HepG2 (cell line): Measurements from ENCODE around the gene SPSB2. TPM values are rescaled to one million over a fixed set of nuclear protein-coding genes. Genes with fewer than 3 reads are reported as not detected.
A peak's percentile ranks its signal among the peaks of the same experiment; 100 is the strongest.

Experiments
- BCL6 ChIP-seq: IDR thresholded peaks from 2 replicates; pipeline ENCODE4 v1.6.1; 2016; ENCODE audit warnings: missing genetic modification reagents, missing compliant biosample characterization
- CHCHD3 ChIP-seq: sonication (generic); formaldehyde crosslinking; IDR thresholded peaks from 2 replicates; pipeline ENCODE4 v1.8.0; 2022; ENCODE audit warnings: mild to moderate bottlenecking, missing genetic modification reagents, moderate library complexity
- GMEB2 ChIP-seq: IDR thresholded peaks from 2 replicates; pipeline ENCODE4 v1.6.1; 2016; ENCODE audit warnings: missing biosample characterization, missing genetic modification reagents, low read depth
- HNF4A ChIP-seq: sonication (generic); formaldehyde crosslinking; IDR thresholded peaks from 2 replicates; pipeline ENCODE4 v1.4.0; 2020; ENCODE audit warnings: missing genetic modification reagents
- NFYB ChIP-seq: sonication (generic); formaldehyde crosslinking; IDR thresholded peaks from 2 replicates; pipeline ENCODE4 v1.4.0; 2020; ENCODE audit warnings: missing genetic modification reagents
- RBM22 ChIP-seq: fragments of 200-400 bp; formaldehyde crosslinking; optimal IDR thresholded peaks from 2 replicates; pipeline ENCODE3; 2017; ENCODE audit warnings: mild to moderate bottlenecking, low read length, moderate library complexity
- SMARCC2 ChIP-seq: fragments of 450-650 bp; IDR thresholded peaks from 2 replicates; pipeline ENCODE4 v1.6.1; 2017; ENCODE audit warnings: antibody characterized with exemption, mild to moderate bottlenecking
- TBX3 ChIP-seq: fragments of 450-650 bp; IDR thresholded peaks from 2 replicates; pipeline ENCODE4 v1.6.1; 2017; ENCODE audit warnings: antibody characterized with exemption, mild to moderate bottlenecking, inconsistent platforms, borderline replicate concordance
- TEF ChIP-seq: sonication (generic); formaldehyde crosslinking; IDR thresholded peaks from 2 replicates; pipeline ENCODE4 v1.5.0; 2020; ENCODE audit warnings: missing genetic modification reagents
- ZNF207 ChIP-seq: fragments of 450-650 bp; IDR thresholded peaks from 2 replicates; pipeline ENCODE4 v1.6.1; 2016; ENCODE audit warnings: antibody characterized with exemption, borderline replicate concordance
- ZNF234 ChIP-seq: sonication (generic); formaldehyde crosslinking; conservative IDR thresholded peaks from 2 replicates; pipeline ENCODE4 v1.5.1; 2020; ENCODE audit warnings: mild to moderate bottlenecking, missing genetic modification reagents
- ZNF44 ChIP-seq: sonication (generic); formaldehyde crosslinking; IDR thresholded peaks from 2 replicates; pipeline ENCODE4 v1.5.1; 2020; ENCODE audit warnings: mild to moderate bottlenecking, missing genetic modification reagents
- ZNF510 ChIP-seq: sonication (generic); formaldehyde crosslinking; IDR thresholded peaks from 2 replicates; pipeline ENCODE4 v1.4.0; 2020; ENCODE audit warnings: low read depth, mild to moderate bottlenecking, missing genetic modification reagents
- ZNF543 ChIP-seq: sonication (generic); formaldehyde crosslinking; IDR thresholded peaks from 2 replicates; pipeline ENCODE4 v1.4.0; 2020; ENCODE audit warnings: mild to moderate bottlenecking, missing genetic modification reagents
- ZNF619 ChIP-seq: sonication (generic); formaldehyde crosslinking; IDR thresholded peaks from 2 replicates; pipeline ENCODE4 v1.4.0; 2020; ENCODE audit warnings: mild to moderate bottlenecking, missing genetic modification reagents
- ZNF670 ChIP-seq: sonication (generic); formaldehyde crosslinking; IDR thresholded peaks from 2 replicates; pipeline ENCODE4 v1.8.0; 2022; ENCODE audit warnings: mild to moderate bottlenecking, missing genetic modification reagents, borderline replicate concordance
- ZNF740 ChIP-seq: sonication (generic); formaldehyde crosslinking; IDR thresholded peaks from 2 replicates; pipeline ENCODE4 v1.4.0; 2020; ENCODE audit warnings: missing genetic modification reagents
- polyA plus RNA-seq, 8 experiments: library from polyadenylated mRNA; depleted of rRNA in 3 of 8; stranded (reverse) in 7 of 8; unstranded in 1 of 8; fragments of >200 nt; fragmentation: Illumina TruSeq in 4 of 8; extraction: Trizol in 4 of 8; gene quantifications; 2 replicates each; pipeline versions ENCODE4 v1.2.1 to v1.2.3, GENCODE V29; 2011 to 2016; ENCODE audit warnings: low read depth in 4 of 8, missing spikeins in 1 of 8, mixed read lengths in 1 of 8; ENCODE audit not compliant: insufficient read depth in 1 of 8
- total RNA-seq, 5 experiments: library from RNA; depleted of rRNA; stranded (reverse); fragments of >200 nt; fragmentation: Illumina TruSeq; extraction: Trizol; gene quantifications; 2 replicates each; pipeline ENCODE4 v1.2.3, GENCODE V29; 2016; ENCODE audit warnings: low read depth in 1 of 5
- TF ChIP-seq, protein P1 (sequence below): sonication (generic); formaldehyde crosslinking; conservative IDR thresholded peaks from 2 replicates; pipeline ENCODE4 v1.8.0; 2022; ENCODE audit warnings: low read depth, missing genetic modification reagents
- TF ChIP-seq, protein P2 (sequence below): sonication (generic); formaldehyde crosslinking; IDR thresholded peaks from 2 replicates; pipeline ENCODE4 v1.5.0; 2020; ENCODE audit warnings: mild to moderate bottlenecking, missing genetic modification reagents
- TF ChIP-seq, protein P3 (sequence below): sonication (generic); formaldehyde crosslinking; IDR thresholded peaks from 2 replicates; pipeline ENCODE4 v1.4.0; 2020; ENCODE audit warnings: missing genetic modification reagents

SPSB2 gene
- total and polyA plus RNA-seq, 2 of the 13 experiments (the other 11 are each of a cell fraction or from before 2014, with no cell fraction given): 2.0 to 6.2 TPM

GRCh38 chr12:6829536-6830220 is 43.4 kb downstream of the SPSB2 start (continued):
- TF ChIP-seq TEF (CRISPR knock-in tag) (no peak), ZNF510 (CRISPR knock-in tag) (0 out of 2 replicates have a peak, but pooled peaks have one; percentile 23), NFYB (CRISPR knock-in tag) (peak; percentile 50), ZNF543 (CRISPR knock-in tag) (0 out of 2 replicates have a peak, but pooled peaks have one; percentile 5), ZNF207 (no peak), ZNF619 (CRISPR knock-in tag) (no peak), RBM22 (no peak), ZNF44 (no peak), HNF4A (CRISPR knock-in tag) (peak; percentile 24; the same call in 1 of the 2 replicates), ZNF740 (CRISPR knock-in tag) (0 out of 2 replicates have a peak, but pooled peaks have one; percentile 37), SMARCC2 (no peak), ZNF234 (CRISPR knock-in tag) (no peak), TBX3 (no peak), ZNF670 (CRISPR knock-in tag) (no peak; the same call in 1 of the 2 replicates), GMEB2 (CRISPR knock-in tag) (no peak), BCL6 (no peak), CHCHD3 (CRISPR knock-in tag) (no peak)
- TF ChIP-seq, protein P1, sequence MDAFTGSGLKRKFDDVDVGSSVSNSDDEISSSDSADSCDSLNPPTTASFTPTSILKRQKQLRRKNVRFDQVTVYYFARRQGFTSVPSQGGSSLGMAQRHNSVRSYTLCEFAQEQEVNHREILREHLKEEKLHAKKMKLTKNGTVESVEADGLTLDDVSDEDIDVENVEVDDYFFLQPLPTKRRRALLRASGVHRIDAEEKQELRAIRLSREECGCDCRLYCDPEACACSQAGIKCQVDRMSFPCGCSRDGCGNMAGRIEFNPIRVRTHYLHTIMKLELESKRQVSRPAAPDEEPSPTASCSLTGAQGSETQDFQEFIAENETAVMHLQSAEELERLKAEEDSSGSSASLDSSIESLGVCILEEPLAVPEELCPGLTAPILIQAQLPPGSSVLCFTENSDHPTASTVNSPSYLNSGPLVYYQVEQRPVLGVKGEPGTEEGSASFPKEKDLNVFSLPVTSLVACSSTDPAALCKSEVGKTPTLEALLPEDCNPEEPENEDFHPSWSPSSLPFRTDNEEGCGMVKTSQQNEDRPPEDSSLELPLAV (CRISPR knock-in tag): no peak
- TF ChIP-seq, protein P2, sequence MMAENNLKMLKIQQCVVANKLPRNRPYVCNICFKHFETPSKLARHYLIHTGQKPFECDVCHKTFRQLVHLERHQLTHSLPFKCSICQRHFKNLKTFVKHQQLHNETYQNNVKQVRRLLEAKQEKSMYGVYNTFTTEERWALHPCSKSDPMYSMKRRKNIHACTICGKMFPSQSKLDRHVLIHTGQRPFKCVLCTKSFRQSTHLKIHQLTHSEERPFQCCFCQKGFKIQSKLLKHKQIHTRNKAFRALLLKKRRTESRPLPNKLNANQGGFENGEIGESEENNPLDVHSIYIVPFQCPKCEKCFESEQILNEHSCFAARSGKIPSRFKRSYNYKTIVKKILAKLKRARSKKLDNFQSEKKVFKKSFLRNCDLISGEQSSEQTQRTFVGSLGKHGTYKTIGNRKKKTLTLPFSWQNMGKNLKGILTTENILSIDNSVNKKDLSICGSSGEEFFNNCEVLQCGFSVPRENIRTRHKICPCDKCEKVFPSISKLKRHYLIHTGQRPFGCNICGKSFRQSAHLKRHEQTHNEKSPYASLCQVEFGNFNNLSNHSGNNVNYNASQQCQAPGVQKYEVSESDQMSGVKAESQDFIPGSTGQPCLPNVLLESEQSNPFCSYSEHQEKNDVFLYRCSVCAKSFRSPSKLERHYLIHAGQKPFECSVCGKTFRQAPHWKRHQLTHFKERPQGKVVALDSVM (CRISPR knock-in tag): peak; percentile 80
- TF ChIP-seq, protein P3, sequence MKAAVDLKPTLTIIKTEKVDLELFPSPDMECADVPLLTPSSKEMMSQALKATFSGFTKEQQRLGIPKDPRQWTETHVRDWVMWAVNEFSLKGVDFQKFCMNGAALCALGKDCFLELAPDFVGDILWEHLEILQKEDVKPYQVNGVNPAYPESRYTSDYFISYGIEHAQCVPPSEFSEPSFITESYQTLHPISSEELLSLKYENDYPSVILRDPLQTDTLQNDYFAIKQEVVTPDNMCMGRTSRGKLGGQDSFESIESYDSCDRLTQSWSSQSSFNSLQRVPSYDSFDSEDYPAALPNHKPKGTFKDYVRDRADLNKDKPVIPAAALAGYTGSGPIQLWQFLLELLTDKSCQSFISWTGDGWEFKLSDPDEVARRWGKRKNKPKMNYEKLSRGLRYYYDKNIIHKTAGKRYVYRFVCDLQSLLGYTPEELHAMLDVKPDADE (CRISPR knock-in tag): no peak
